Measurements from ENCODE around the gene NBEA. TPM values are rescaled to one million over a fixed set of nuclear protein-coding genes. Genes with fewer than 3 reads are reported as not detected.

NBEA gene
- total RNA-seq, 1 experiment from 2014 or later = 3.3 TPM

- H3K9me3 ChIP-seq (ENCODE audit: control insufficient read depth, insufficient read depth, low read depth, low read length) = no peaks in the 10 kb centered on the region
- ChIA-PET POLR2A (no interaction called here), CTCF (no interaction called here)
- H3K27me3 ChIP-seq (ENCODE audit: control insufficient read depth, insufficient read depth, low read length) = no peaks in the 10 kb centered on the region
- H3K36me3 ChIP-seq (ENCODE audit: control insufficient read depth, insufficient read depth, low read length) = no peaks in the 10 kb centered on the region
- in situ Hi-C loops (cut with HindIII; ENCODE audit: low pct_unique_long_range_greater_than_20kb, low sequenced_read_pairs) (no loop called here), intact Hi-C loops (cut with micrococcal nuclease; ENCODE audit: unreplicated experiment) (no loop called here)
- DNase-seq (ENCODE audit: low read depth, low spot score) (no peak), ATAC-seq (no peak)
- no peak overlapping the region for H3K4me3 ChIP-seq (ENCODE audit: low read depth in 2 of 2, low read length in 2 of 2)
- TF ChIP-seq POLR2AphosphoS5 (IDR thresholded peaks at IDR 0.05; ENCODE audit: low read depth, low read length) = no peak
- no peak for TF ChIP-seq CTCF (IDR thresholded peaks at IDR 0.05)
- TF ChIP-seq SIN3A (IDR thresholded peaks at IDR 0.05; ENCODE audit: borderline replicate concordance, insufficient read depth, low read depth, low read length) = no peak
- no peak for TF ChIP-seq REST (IDR thresholded peaks at IDR 0.05; ENCODE audit: insufficient read depth in 1 of 2, low read depth in 2 of 2, low read length in 1 of 2)
- no peak for TF ChIP-seq TCF7L2 (IDR thresholded peaks at IDR 0.05; ENCODE audit: low read depth, low read length)
- BruUV-seq (replicated peaks) = no TSS peak
- no peak overlapping the region for H3K27ac ChIP-seq (ENCODE audit: low read length)
- H3K4me1 ChIP-seq (ENCODE audit: control insufficient read depth, insufficient read depth, low read length) = no peaks in the 10 kb centered on the region
These were observed 653.1 kb downstream of the NBEA start for GRCh38 chr13:35595181-35595580.

GRCh38 chr13:35596321-35597030 lies 654.4 kb downstream of the NBEA start:
- ATAC-seq (no peak), DNase-seq (ENCODE audit: low read depth, low spot score) (no peak)
- in situ Hi-C loops (cut with HindIII; ENCODE audit: low pct_unique_long_range_greater_than_20kb, low sequenced_read_pairs) = no loop called here
- POLR2A ChIA-PET = no interaction called here
- Histone ChIP-seq H3K36me3 (ENCODE audit: control insufficient read depth, insufficient read depth, low read length) (no peaks in the 10 kb centered on the region), H3K9me3 (ENCODE audit: control insufficient read depth, insufficient read depth, low read depth, low read length) (no peaks in the 10 kb centered on the region), H3K4me3 (ENCODE audit: low read depth in 2 of 2, low read length in 2 of 2) (no peak overlapping the region), H3K4me1 (ENCODE audit: control insufficient read depth, insufficient read depth, low read length) (no peaks in the 10 kb centered on the region), H3K27ac (ENCODE audit: low read length) (no peak overlapping the region), H3K27me3 (ENCODE audit: control insufficient read depth, insufficient read depth, low read length) (no peaks in the 10 kb centered on the region)
- BruUV-seq (replicated peaks) = no TSS peak
- intact Hi-C loops (cut with micrococcal nuclease; ENCODE audit: unreplicated experiment) = no loop called here
- CTCF ChIA-PET = no interaction called here
- TF ChIP-seq SIN3A (IDR thresholded peaks at IDR 0.05; ENCODE audit: borderline replicate concordance, insufficient read depth, low read depth, low read length) (no peak), POLR2AphosphoS5 (IDR thresholded peaks at IDR 0.05; ENCODE audit: low read depth, low read length) (no peak), REST (IDR thresholded peaks at IDR 0.05; ENCODE audit: insufficient read depth in 1 of 2, low read depth in 2 of 2, low read length in 1 of 2) (no peak)
